ENCODE results near the gene NT5DC1. TPM values are rescaled to one million over a fixed set of nuclear protein-coding genes. Genes with fewer than 3 reads are reported as not detected.

The NT5DC1 gene
- total RNA-seq, 4 donors from 2014 or later: 2.6 to 37.8 (median 6.5) TPM

- Histone ChIP-seq H3K9me3 (no peaks in the 10 kb centered on the region), H3K4me3 (no peak overlapping the region), H3K27me3 (no peaks in the 10 kb centered on the region), H3K4me1 (no peaks in the 10 kb centered on the region), H3K27ac (no peak overlapping the region), H3K36me3 (no peaks in the 10 kb centered on the region)
- intact Hi-C loops (cut with DNase I; ENCODE audit: low total_unique reads): no loop called here
- no peak for DNase-seq
- no peak for TF ChIP-seq POLR2A (IDR thresholded peaks at IDR 0.05)
- TF ChIP-seq CTCF (IDR thresholded peaks at IDR 0.05): peak; percentile 28 to 50 (median 38)
These were observed 116.4 kb downstream of the NT5DC1 start for GRCh38 chr6:116217069-116217468.

- Histone ChIP-seq H3K4me1 (no peaks in the 10 kb centered on the region), H3K36me3 (no peaks in the 10 kb centered on the region), H3K4me3 (no peak overlapping the region), H3K27me3 (no peaks in the 10 kb centered on the region), H3K27ac (no peak overlapping the region), H3K9me3 (no peaks in the 10 kb centered on the region)
- intact Hi-C loops (cut with DNase I; ENCODE audit: low total_unique reads): no loop called here
- DNase-seq: no peak
- TF ChIP-seq POLR2A (IDR thresholded peaks at IDR 0.05) (no peak), CTCF (IDR thresholded peaks at IDR 0.05) (peak in 2 of 4 experiments; percentile 44 to 46)
These were observed 117.5 kb downstream of the NT5DC1 start for GRCh38 chr6:116218172-116218633.

GRCh38 chr6:116218866-116219265 lies 118.2 kb downstream of the NT5DC1 start:
- TF ChIP-seq CTCF (IDR thresholded peaks at IDR 0.05): no peak
- no peak for TF ChIP-seq POLR2A (IDR thresholded peaks at IDR 0.05)
- Histone ChIP-seq H3K4me3 (no peak overlapping the region), H3K9me3 (no peaks in the 10 kb centered on the region), H3K4me1 (no peaks in the 10 kb centered on the region), H3K27ac (no peak overlapping the region), H3K36me3 (no peaks in the 10 kb centered on the region), H3K27me3 (no peaks in the 10 kb centered on the region)
- intact Hi-C loops (cut with DNase I; ENCODE audit: low total_unique reads): no loop called here
- DNase-seq: no peak

GRCh38 chr6:116221067-116221466 lies 120.4 kb downstream of the NT5DC1 start:
- Histone ChIP-seq H3K27ac (no peak overlapping the region), H3K27me3 (no peaks in the 10 kb centered on the region), H3K4me1 (no peaks in the 10 kb centered on the region), H3K4me3 (no peak overlapping the region), H3K9me3 (no peaks in the 10 kb centered on the region), H3K36me3 (no peaks in the 10 kb centered on the region)
- intact Hi-C loops (cut with DNase I; ENCODE audit: low total_unique reads): no loop called here
- TF ChIP-seq POLR2A (IDR thresholded peaks at IDR 0.05) (no peak), CTCF (IDR thresholded peaks at IDR 0.05) (no peak)
- no peak for DNase-seq

GRCh38 chr6:116221911-116222310 lies 121.3 kb downstream of the NT5DC1 start:
- Histone ChIP-seq H3K36me3 (no peaks in the 10 kb centered on the region), H3K27me3 (no peaks in the 10 kb centered on the region), H3K4me3 (no peak overlapping the region), H3K27ac (no peak overlapping the region), H3K9me3 (no peaks in the 10 kb centered on the region), H3K4me1 (no peaks in the 10 kb centered on the region)
- no peak for DNase-seq
- no peak for TF ChIP-seq POLR2A (IDR thresholded peaks at IDR 0.05)
- TF ChIP-seq CTCF (IDR thresholded peaks at IDR 0.05): no peak
- intact Hi-C loops (cut with DNase I; ENCODE audit: low total_unique reads): no loop called here
